Testis (tissue), 3 donors: Measurements from ENCODE around the gene CDS2. TPM values are rescaled to one million over a fixed set of nuclear protein-coding genes. Genes with fewer than 3 reads are reported as not detected.

Experiments used
- DNase-seq: peaks from one replicate; pipeline ENCODE4 v3.0.0-alpha.2; 2019
- H3K27ac ChIP-seq, 2 donors: fragments of 200-600 bp; sonication (generic); one replicate each; pipeline ENCODE4 v1.5.1; 2019
- H3K27me3 ChIP-seq: fragments of 200-600 bp; sonication (generic); one replicate; pipeline ENCODE4 v1.5.1; 2019
- H3K36me3 ChIP-seq: fragments of 200-600 bp; sonication (generic); one replicate; pipeline ENCODE4 v1.5.1; 2017; ENCODE audit warnings: low read depth; ENCODE audit errors: missing control alignments
- H3K4me1 ChIP-seq: fragments of 200-600 bp; sonication (generic); one replicate; pipeline ENCODE4 v1.5.1; 2019
- H3K4me3 ChIP-seq, 2 donors: fragments of 200-600 bp; sonication (generic); one replicate each; pipeline ENCODE4 v1.5.1; 2017 to 2019
- H3K9me3 ChIP-seq: fragments of 200-600 bp; sonication (generic); one replicate; pipeline ENCODE4 v1.5.1; 2017
- POLR2A ChIP-seq: fragments of 450-650 bp; IDR thresholded peaks from one replicate; pipeline ENCODE4 v1.6.1; 2017; ENCODE audit warnings: antibody characterized with exemption, mild to moderate bottlenecking, moderate library complexity
- WGBS, 2 donors: methylation state at CpG; one replicate each; pipeline ENCODE4 v1.1.5; 2018; 5-methylcytosine and 5-hydroxymethylcytosine counted together
- intact Hi-C: fragments of 100-400 bp; cut with DNase I; formaldehyde crosslinking; loops from one replicate; pipeline ENCODE4 v1.15.1; 2023; ENCODE audit warnings: low total_unique reads
- polyA plus RNA-seq: library from polyadenylated mRNA; stranded (reverse); fragments of 350-450 nt; fragmentation: Illumina TruSeq; extraction: RNeasy Lipid Tissue Mini Kit (QIAGEN cat#74804); gene quantifications from one replicate; pipeline ENCODE4 v1.2.3, GENCODE V29; 2014; ENCODE audit warnings: low read depth, low replicate concordance; ENCODE audit not compliant: insufficient read depth
- total RNA-seq, 2 donors: library from RNA; depleted of rRNA; stranded (reverse); fragments of >200 nt; gene quantifications; one replicate each; pipeline ENCODE4 v1.2.3, GENCODE V29; 2016
- TF ChIP-seq, protein P1 (sequence below), 3 experiments: fragments of 450-650 bp in 2 of 3; fragments of 200-600 bp in 1 of 3; sonication (generic) in 1 of 3; IDR thresholded peaks; one replicate each; pipeline ENCODE4 v1.5.1; 2016 to 2019; ENCODE audit warnings: antibody characterized with exemption in 3 of 3, mild to moderate bottlenecking in 2 of 3, moderate library complexity in 1 of 3

Gene CDS2
- total and polyA plus RNA-seq, 3 donors from 2014 or later, result 55.0 to 71.0 (median 65.7) TPM

DNA sequence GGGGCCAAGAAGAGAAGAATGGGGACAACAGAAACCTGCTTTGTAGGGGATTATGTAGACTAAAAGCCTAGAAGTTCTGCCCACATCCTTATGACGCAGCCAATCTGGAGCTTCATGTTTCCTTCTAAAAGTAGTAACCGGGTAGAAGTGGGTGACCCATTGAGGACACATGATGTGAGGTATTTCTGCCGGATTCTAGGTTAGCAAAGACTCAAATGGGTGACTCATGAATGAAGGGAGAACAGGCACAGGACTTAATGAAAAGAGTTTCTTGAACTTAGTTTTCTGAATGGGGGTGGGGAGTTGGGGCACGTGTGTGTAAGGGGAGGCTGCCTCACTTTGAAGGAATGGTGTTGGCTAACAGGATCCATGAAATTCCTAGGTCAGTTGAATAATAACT lies 68.8 kb downstream of the CDS2 start:
- WGBS, 2 donors, result 84 to 88% methylated on average over 4 of the region's 4 CpGs
- H3K27me3 ChIP-seq, result no peaks in the 10 kb centered on the region
- H3K9me3 ChIP-seq, result no peaks in the 10 kb centered on the region
- peaks cover 16% of the 10 kb centered on the region for H3K4me1 ChIP-seq
- no peak for TF ChIP-seq POLR2A
- TF ChIP-seq, protein P1, sequence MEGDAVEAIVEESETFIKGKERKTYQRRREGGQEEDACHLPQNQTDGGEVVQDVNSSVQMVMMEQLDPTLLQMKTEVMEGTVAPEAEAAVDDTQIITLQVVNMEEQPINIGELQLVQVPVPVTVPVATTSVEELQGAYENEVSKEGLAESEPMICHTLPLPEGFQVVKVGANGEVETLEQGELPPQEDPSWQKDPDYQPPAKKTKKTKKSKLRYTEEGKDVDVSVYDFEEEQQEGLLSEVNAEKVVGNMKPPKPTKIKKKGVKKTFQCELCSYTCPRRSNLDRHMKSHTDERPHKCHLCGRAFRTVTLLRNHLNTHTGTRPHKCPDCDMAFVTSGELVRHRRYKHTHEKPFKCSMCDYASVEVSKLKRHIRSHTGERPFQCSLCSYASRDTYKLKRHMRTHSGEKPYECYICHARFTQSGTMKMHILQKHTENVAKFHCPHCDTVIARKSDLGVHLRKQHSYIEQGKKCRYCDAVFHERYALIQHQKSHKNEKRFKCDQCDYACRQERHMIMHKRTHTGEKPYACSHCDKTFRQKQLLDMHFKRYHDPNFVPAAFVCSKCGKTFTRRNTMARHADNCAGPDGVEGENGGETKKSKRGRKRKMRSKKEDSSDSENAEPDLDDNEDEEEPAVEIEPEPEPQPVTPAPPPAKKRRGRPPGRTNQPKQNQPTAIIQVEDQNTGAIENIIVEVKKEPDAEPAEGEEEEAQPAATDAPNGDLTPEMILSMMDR (IDR thresholded peaks at IDR 0.05), result no peak
- no peak overlapping the region for H3K27ac ChIP-seq
- no peak for DNase-seq
- H3K4me3 ChIP-seq, result no peak overlapping the region
- no peaks in the 10 kb centered on the region for H3K36me3 ChIP-seq
- intact Hi-C loops, result no loop called here

DNA sequence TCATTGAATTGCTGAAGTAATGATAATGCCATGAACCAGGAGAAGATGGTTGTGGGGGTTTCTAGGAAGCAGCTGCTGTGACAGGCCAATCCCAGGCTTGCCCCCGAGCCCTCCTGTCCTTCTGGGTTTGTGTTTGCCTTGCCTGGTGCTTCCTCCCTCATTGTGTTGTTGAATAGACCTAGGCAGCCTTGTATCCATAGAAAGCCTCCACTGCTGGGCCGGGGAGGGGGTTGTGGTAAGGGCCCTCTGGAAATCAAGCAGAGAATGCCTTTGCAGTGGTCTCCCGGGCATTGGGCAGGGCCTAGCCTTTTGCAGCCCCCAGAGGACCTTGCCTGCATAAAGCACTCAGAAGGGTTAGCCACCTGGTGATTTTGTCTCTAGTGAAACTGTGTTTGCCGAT lies 69.3 kb downstream of the CDS2 start:
- no peaks in the 10 kb centered on the region for H3K36me3 ChIP-seq
- intact Hi-C loops, result no loop called here
- TF ChIP-seq, protein P1 (IDR thresholded peaks at IDR 0.05), result no peak
- TF ChIP-seq POLR2A, result no peak
- WGBS, 2 donors, result 90 to 91% methylated on average over 4 of the region's 4 CpGs
- H3K4me3 ChIP-seq, result no peak overlapping the region
- H3K27ac ChIP-seq, result peak overlapping the region in 1 of 2 donors; percentile 51
- DNase-seq, result no peak
- peaks cover 16% of the 10 kb centered on the region for H3K4me1 ChIP-seq
- no peaks in the 10 kb centered on the region for H3K9me3 ChIP-seq
- H3K27me3 ChIP-seq, result no peaks in the 10 kb centered on the region

DNA sequence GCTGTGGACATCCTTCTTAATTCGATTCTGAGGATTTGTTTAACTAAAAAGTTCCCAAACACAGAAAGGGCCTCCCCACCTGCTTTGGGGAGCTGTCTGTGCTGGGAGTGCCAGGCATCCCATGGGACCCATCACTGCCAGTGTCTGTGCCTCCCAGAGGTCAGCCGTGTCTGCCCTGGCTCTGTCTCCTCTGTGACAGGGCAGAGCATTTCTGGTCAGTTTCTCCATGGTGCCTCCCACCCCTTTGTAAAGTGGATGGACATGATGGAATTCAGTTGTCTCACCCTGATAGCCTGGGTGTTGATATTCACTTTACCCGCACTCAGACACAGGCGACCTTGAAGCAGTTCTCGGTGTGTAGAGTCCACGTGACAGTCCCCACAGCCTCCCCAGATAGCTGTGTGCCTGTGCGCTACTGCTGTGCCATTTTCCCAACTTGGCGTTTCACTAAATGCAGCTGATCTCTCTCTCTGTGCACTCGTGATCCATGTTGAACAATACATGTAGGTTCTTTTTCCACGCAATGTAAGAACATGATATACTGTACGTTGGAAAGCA lies 70.5 kb downstream of the CDS2 start:
- peak overlapping the region; percentile 51 to 67 for H3K27ac ChIP-seq
- no peak overlapping the region for H3K4me3 ChIP-seq
- H3K36me3 ChIP-seq, result no peaks in the 10 kb centered on the region
- H3K9me3 ChIP-seq, result no peaks in the 10 kb centered on the region
- intact Hi-C loops, result no loop called here
- TF ChIP-seq POLR2A, result no peak
- TF ChIP-seq, protein P1 (IDR thresholded peaks at IDR 0.05), result no peak
- H3K27me3 ChIP-seq, result no peaks in the 10 kb centered on the region
- DNase-seq, result peak; percentile 88
- peaks cover 10% of the 10 kb centered on the region for H3K4me1 ChIP-seq
- 44 to 54% methylated on average over 11 of the region's 11 CpGs for WGBS, 2 donors

DNA sequence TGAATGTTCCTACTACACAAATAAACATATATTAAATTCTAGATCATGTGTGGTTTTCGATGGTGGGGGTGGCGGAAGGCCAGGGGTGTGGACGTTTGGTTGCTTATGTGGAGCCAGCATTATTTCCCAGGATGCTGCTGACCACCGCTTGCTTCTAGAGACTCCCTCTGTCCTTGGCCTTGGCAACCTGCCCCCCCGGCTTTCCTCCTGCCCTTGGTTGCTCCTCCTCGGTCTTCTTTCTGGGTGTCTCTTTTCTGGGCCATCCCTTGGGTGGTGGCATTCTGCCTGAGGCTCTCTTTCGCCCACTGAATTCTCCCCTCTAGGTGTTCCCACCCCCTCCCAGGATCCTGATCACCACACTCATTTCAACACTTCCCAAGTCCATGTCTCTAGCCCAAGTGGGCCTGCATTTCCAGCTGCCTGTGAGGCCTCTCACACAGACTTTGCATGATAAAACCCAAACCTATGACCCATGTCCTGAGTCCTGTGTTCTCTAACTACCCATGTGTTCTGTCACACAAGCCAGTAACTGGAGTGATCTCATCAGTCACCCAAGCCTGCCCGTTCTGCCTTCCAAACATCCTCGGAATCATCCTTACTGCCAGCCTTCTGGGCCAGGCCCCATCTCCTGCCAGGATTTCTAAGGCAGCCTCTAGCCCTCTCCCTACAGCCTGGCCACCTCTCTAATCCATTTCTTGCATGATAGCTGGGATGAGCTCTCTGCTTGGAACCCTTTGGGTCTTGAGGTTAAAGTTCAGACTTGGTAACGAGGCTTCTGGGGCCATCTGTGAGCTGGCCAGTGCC lies 71.2 kb downstream of the CDS2 start:
- no peak for TF ChIP-seq POLR2A
- TF ChIP-seq, protein P1 (IDR thresholded peaks at IDR 0.05), result no peak
- H3K36me3 ChIP-seq, result no peaks in the 10 kb centered on the region
- peak overlapping the region; percentile 51 to 67 for H3K27ac ChIP-seq
- no peaks in the 10 kb centered on the region for H3K27me3 ChIP-seq
- intact Hi-C loops, result no loop called here
- no peak overlapping the region for H3K4me3 ChIP-seq
- H3K4me1 ChIP-seq, result peaks cover 10% of the 10 kb centered on the region
- DNase-seq, result peak; percentile 34
- WGBS, 2 donors, result 56 to 64% methylated on average over 10 of the region's 10 CpGs
- no peaks in the 10 kb centered on the region for H3K9me3 ChIP-seq

DNA sequence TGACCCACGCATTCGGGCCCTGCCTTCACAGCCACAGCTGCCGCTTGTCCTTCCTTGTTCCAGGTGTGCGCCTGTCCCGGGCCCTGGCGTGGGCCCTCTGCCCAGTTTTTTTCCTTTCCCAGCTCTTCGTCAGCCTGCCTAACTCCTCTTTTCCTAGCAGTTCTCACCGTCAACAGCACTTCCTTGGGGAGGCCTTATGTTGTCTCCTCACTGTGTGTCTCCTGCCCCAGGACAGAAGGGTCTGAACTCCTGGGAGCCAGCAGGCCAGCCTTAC lies 71.8 kb downstream of the CDS2 start:
- 80 to 82% methylated on average over 8 of the region's 8 CpGs for WGBS, 2 donors
- TF ChIP-seq, protein P1 (IDR thresholded peaks at IDR 0.05), result no peak
- Histone ChIP-seq H3K4me1 (peaks cover 10% of the 10 kb centered on the region), H3K9me3 (no peaks in the 10 kb centered on the region), H3K4me3 (no peak overlapping the region), H3K27ac (peak overlapping the region; percentile 51 to 67), H3K36me3 (no peaks in the 10 kb centered on the region), H3K27me3 (no peaks in the 10 kb centered on the region)
- intact Hi-C loops, result no loop called here
- no peak for DNase-seq
